Epidermal melanocyte (primary cell): ENCODE measurements around the gene THRB.

ENCODE experiments used
- DNase-seq: peaks from one replicate; pipeline ENCODE4 v3.0.0; 2011; ENCODE audit warnings: low spot score; ENCODE audit not compliant: insufficient read length

Gene THRB

GRCh38 chr3:24154013-24154695 lies 340.5 kb downstream of the THRB start:
- DNase-seq: no peak

GRCh38 chr3:24151594-24151993 lies 343.1 kb downstream of the THRB start:
- no peak for DNase-seq

- DNase-seq: no peak
Observed at GRCh38 chr3:24149032-24149431, 345.6 kb downstream of the THRB start.

- DNase-seq: peak; percentile 53
Observed at GRCh38 chr3:24145981-24146822, 348.4 kb downstream of the THRB start.

GRCh38 chr3:24145481-24145880 lies 349.2 kb downstream of the THRB start:
- DNase-seq: no peak

- DNase-seq: no peak
Observed at GRCh38 chr3:24142127-24142526, 352.5 kb downstream of the THRB start.

GRCh38 chr3:24141548-24141947 lies 353.1 kb downstream of the THRB start:
- DNase-seq: no peak

GRCh38 chr3:24139463-24140412 lies 354.9 kb downstream of the THRB start:
- no peak for DNase-seq

GRCh38 chr3:24138876-24139256 lies 355.8 kb downstream of the THRB start:
- no peak for DNase-seq

GRCh38 chr3:24137958-24138875 lies 356.4 kb downstream of the THRB start:
- no peak for DNase-seq

GRCh38 chr3:24137334-24137733 lies 357.3 kb downstream of the THRB start:
- DNase-seq: no peak

GRCh38 chr3:24136624-24137310 lies 357.9 kb downstream of the THRB start:
- DNase-seq: no peak

- no peak for DNase-seq
Observed at GRCh38 chr3:24135280-24135679, 359.4 kb downstream of the THRB start.

GRCh38 chr3:24133942-24134341 lies 360.7 kb downstream of the THRB start:
- DNase-seq: no peak

- no peak for DNase-seq
Observed at GRCh38 chr3:24133436-24133835, 361.2 kb downstream of the THRB start.

GRCh38 chr3:24129549-24129948 lies 365.1 kb downstream of the THRB start:
- no peak for DNase-seq

GRCh38 chr3:24128199-24129005 lies 366.2 kb downstream of the THRB start:
- no peak for DNase-seq

- DNase-seq: no peak
Observed at GRCh38 chr3:24123596-24123995, 371.1 kb downstream of the THRB start.

- no peak for DNase-seq
Observed at GRCh38 chr3:24120434-24120833, 374.2 kb downstream of the THRB start.
